ENCODE data around the gene DSCAM.

The DSCAM gene

DNA sequence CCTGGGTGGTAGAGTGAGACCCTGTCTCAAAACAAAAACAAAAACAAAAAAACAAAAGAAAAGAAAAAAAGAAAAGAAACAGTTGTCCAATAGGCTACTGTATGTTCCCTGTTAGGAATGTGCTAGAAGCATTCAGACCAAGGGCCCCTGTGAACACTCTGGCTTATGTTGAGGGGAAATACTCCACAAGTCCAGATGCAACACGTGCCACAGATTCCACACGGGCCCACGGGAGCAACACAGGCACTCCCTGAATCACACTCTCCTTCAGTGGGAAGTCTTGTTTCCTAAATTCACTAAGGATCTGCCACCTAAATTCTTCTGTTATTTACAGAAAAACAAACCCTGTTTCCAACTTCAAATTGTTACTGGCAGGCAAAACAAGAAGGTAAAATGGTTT, 688.6 kb downstream of the DSCAM start:
- TF ChIP-seq EGR1 (IDR thresholded peaks at IDR 0.05) (no peak), ZBTB7A (IDR thresholded peaks at IDR 0.05; ENCODE audit: low read depth) (no peak), NFIC (IDR thresholded peaks at IDR 0.05) (no peak), CREB1 (IDR thresholded peaks at IDR 0.05; ENCODE audit: low read depth) (no peak), YY1 (IDR thresholded peaks at IDR 0.05; ENCODE audit: low read depth) (no peak), CEBPB (IDR thresholded peaks at IDR 0.05) (no peak), EP300 (IDR thresholded peaks at IDR 0.05; ENCODE audit: borderline replicate concordance) (no peak), TAF1 (IDR thresholded peaks at IDR 0.05; ENCODE audit: low read depth) (no peak), TCF12 (IDR thresholded peaks at IDR 0.05; ENCODE audit: low read depth) (no peak), FOXM1 (IDR thresholded peaks at IDR 0.05; ENCODE audit: borderline replicate concordance, low read depth) (no peak), TEAD4 (IDR thresholded peaks at IDR 0.05) (no peak), RAD21 (IDR thresholded peaks at IDR 0.05; ENCODE audit: low read depth) (no peak)
- TF ChIP-seq, protein P1, sequence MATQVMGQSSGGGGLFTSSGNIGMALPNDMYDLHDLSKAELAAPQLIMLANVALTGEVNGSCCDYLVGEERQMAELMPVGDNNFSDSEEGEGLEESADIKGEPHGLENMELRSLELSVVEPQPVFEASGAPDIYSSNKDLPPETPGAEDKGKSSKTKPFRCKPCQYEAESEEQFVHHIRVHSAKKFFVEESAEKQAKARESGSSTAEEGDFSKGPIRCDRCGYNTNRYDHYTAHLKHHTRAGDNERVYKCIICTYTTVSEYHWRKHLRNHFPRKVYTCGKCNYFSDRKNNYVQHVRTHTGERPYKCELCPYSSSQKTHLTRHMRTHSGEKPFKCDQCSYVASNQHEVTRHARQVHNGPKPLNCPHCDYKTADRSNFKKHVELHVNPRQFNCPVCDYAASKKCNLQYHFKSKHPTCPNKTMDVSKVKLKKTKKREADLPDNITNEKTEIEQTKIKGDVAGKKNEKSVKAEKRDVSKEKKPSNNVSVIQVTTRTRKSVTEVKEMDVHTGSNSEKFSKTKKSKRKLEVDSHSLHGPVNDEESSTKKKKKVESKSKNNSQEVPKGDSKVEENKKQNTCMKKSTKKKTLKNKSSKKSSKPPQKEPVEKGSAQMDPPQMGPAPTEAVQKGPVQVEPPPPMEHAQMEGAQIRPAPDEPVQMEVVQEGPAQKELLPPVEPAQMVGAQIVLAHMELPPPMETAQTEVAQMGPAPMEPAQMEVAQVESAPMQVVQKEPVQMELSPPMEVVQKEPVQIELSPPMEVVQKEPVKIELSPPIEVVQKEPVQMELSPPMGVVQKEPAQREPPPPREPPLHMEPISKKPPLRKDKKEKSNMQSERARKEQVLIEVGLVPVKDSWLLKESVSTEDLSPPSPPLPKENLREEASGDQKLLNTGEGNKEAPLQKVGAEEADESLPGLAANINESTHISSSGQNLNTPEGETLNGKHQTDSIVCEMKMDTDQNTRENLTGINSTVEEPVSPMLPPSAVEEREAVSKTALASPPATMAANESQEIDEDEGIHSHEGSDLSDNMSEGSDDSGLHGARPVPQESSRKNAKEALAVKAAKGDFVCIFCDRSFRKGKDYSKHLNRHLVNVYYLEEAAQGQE (IDR thresholded peaks at IDR 0.05; ENCODE audit: low read depth), result no peak
- TF ChIP-seq, protein P2, sequence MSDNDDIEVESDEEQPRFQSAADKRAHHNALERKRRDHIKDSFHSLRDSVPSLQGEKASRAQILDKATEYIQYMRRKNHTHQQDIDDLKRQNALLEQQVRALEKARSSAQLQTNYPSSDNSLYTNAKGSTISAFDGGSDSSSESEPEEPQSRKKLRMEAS (IDR thresholded peaks at IDR 0.05), result no peak
- TF ChIP-seq, protein P3, sequence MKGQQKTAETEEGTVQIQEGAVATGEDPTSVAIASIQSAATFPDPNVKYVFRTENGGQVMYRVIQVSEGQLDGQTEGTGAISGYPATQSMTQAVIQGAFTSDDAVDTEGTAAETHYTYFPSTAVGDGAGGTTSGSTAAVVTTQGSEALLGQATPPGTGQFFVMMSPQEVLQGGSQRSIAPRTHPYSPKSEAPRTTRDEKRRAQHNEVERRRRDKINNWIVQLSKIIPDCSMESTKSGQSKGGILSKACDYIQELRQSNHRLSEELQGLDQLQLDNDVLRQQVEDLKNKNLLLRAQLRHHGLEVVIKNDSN (IDR thresholded peaks at IDR 0.05), result no peak

DNA sequence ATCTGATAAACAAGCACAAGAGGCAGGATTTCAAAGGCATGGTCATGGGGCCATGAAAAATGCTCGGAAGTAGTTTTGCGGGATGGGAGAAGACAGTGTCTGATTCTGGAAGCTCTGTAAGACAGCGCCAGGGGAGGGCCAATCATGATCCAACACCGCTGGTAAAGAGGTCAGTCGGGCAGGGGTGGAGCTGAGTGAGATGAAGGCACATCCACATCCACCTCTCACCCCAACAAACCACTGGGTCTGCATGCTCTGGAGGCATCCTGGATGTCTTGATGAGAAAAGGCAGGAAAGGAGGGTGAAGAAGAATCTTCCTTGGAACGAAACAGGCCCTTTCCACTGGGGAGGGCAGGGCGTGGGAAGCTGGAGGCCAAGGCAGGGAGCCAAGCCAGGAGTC, 691.4 kb downstream of the DSCAM start:
- TF ChIP-seq RAD21 (IDR thresholded peaks at IDR 0.05; ENCODE audit: low read depth), result no peak

DNA sequence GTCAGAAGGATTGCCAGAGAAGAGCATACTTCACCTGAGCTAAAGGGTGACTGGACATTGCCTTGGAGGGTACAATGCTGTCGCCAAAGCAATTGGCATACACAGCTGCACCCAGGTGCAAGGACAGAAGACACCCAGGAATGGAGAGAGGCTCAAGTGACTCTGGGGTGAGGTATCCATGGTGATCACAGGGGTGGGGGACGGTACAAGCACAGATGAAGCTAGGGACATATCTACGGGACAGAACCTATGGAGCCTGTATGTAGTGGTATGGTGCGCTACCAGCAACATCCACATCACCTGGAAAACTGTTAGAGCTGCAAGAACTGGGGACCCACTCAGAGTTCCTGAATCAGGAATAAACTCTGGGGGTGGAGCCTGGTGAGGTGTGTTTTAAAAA, 693.6 kb downstream of the DSCAM start:
- TF ChIP-seq NFIC (IDR thresholded peaks at IDR 0.05), result no peak
- TF ChIP-seq EP300 (IDR thresholded peaks at IDR 0.05; ENCODE audit: borderline replicate concordance), result no peak
- TF ChIP-seq EGR1 (IDR thresholded peaks at IDR 0.05), result no peak
- TF ChIP-seq TCF12 (IDR thresholded peaks at IDR 0.05; ENCODE audit: low read depth), result no peak
- TF ChIP-seq, protein P2 (IDR thresholded peaks at IDR 0.05), result no peak
- TF ChIP-seq CREB1 (IDR thresholded peaks at IDR 0.05; ENCODE audit: low read depth), result no peak
- TF ChIP-seq FOXM1 (IDR thresholded peaks at IDR 0.05; ENCODE audit: borderline replicate concordance, low read depth), result no peak
- no peak for TF ChIP-seq RAD21 (IDR thresholded peaks at IDR 0.05; ENCODE audit: low read depth)
- TF ChIP-seq TAF1 (IDR thresholded peaks at IDR 0.05; ENCODE audit: low read depth), result no peak
- no peak for TF ChIP-seq CEBPB (IDR thresholded peaks at IDR 0.05)
- TF ChIP-seq, protein P3 (IDR thresholded peaks at IDR 0.05), result no peak
- TF ChIP-seq YY1 (IDR thresholded peaks at IDR 0.05; ENCODE audit: low read depth), result no peak
- TF ChIP-seq ZBTB7A (IDR thresholded peaks at IDR 0.05; ENCODE audit: low read depth), result no peak
- TF ChIP-seq TEAD4 (IDR thresholded peaks at IDR 0.05), result no peak
- TF ChIP-seq, protein P1 (IDR thresholded peaks at IDR 0.05; ENCODE audit: low read depth), result no peak

DNA sequence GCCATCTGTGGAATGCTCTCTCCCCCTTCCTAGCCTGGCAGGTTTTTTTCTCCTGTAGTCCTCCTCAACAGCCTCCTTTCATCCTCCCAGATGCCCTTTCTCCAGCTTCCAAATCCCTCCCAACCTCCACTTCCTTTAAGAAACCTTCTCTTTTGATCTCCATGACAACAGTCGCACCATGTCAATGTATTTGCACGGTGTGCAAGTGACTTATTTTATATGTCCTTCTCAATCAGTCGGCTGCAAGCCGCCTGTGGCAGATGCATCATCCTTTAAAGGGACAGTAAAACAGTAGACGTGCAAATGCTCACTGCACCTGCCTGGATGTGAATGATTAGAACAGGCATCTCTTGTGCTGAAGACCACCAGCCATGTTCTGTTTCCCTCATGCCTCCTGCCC, 694.5 kb downstream of the DSCAM start:
- TF ChIP-seq, protein P3 (IDR thresholded peaks at IDR 0.05), result no peak
- TF ChIP-seq EP300 (IDR thresholded peaks at IDR 0.05; ENCODE audit: borderline replicate concordance) (no peak), CREB1 (IDR thresholded peaks at IDR 0.05; ENCODE audit: low read depth) (no peak), TEAD4 (IDR thresholded peaks at IDR 0.05) (no peak), CEBPB (IDR thresholded peaks at IDR 0.05) (no peak), EGR1 (IDR thresholded peaks at IDR 0.05) (no peak), FOXM1 (IDR thresholded peaks at IDR 0.05; ENCODE audit: borderline replicate concordance, low read depth) (no peak), YY1 (IDR thresholded peaks at IDR 0.05; ENCODE audit: low read depth) (no peak), RAD21 (IDR thresholded peaks at IDR 0.05; ENCODE audit: low read depth) (no peak), TAF1 (IDR thresholded peaks at IDR 0.05; ENCODE audit: low read depth) (no peak), NFIC (IDR thresholded peaks at IDR 0.05) (no peak)
- TF ChIP-seq, protein P2 (IDR thresholded peaks at IDR 0.05), result no peak
- TF ChIP-seq, protein P1 (IDR thresholded peaks at IDR 0.05; ENCODE audit: low read depth), result no peak

Data from Ishikawa (cell line).